ENCODE results near the gene COTL1. TPM values are rescaled to one million over a fixed set of nuclear protein-coding genes. Genes with fewer than 3 reads are reported as not detected.

COTL1 gene
- total and polyA plus RNA-seq, 2 of the 13 experiments (the other 11 are each of a cell fraction or from before 2014, with no cell fraction given): 8.7 to 16.9 TPM

DNA sequence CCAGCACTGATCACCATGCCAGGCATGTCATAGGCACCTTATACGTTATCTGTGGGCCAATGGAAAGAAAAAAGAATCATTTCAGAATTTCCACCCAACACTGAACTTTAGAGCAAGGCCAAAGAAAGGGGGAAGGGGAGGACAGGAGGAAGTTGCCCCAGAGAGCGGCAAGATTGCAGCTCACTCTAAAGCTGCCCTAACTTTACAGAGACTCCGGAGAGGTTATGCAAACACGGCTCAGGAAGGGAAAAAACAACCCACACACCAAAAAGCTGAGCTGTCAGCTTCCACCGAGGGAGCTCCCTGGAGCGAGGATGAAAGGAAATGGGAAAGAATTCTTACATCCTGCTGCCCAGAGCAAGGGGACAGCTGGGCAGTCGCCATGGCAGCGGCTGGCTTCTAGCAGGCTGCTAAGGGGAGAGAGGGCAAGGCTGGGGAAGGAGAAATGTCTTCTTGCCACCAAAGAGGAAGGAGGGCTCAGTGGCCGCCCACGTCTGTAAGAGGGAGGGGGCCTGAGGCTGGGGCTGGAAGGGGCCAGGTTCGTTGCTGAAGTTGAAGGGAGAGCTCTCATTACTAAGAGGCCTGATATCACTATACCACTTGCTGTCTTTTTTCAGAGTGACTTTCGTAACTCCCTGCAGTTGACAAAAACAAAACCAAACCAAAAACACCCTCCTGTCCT lies 18.2 kb downstream of the COTL1 start (continued):
- TF ChIP-seq TARDBP (CRISPR knock-in tag; IDR thresholded peaks at IDR 0.05) (peak; percentile 90), ADNP (CRISPR knock-in tag; IDR thresholded peaks at IDR 0.05) (no peak), ETV5 (CRISPR knock-in tag; IDR thresholded peaks at IDR 0.05; ENCODE audit: borderline replicate concordance) (peak; percentile 89), NR2C2 (CRISPR knock-in tag; IDR thresholded peaks at IDR 0.05; ENCODE audit: borderline replicate concordance) (peak; percentile 42; the same call in 1 of the 2 replicates), PITX1 (CRISPR knock-in tag; IDR thresholded peaks at IDR 0.05) (peak; percentile 83), RFX5 (IDR thresholded peaks at IDR 0.05; ENCODE audit: low read depth, low read length) (no peak), KLF13 (CRISPR knock-in tag; IDR thresholded peaks at IDR 0.05) (no peak), ZFP36 (IDR thresholded peaks at IDR 0.05; ENCODE audit: borderline replicate concordance, low read depth, low read length, partially characterized antibody) (no peak), HNF4A (CRISPR knock-in tag; IDR thresholded peaks at IDR 0.05) (peak; percentile 77), ZNF614 (CRISPR knock-in tag; IDR thresholded peaks at IDR 0.05; ENCODE audit: borderline replicate concordance) (peak; percentile 87), ZNF121 (CRISPR knock-in tag; IDR thresholded peaks at IDR 0.05) (peak; percentile 58; the same call in 1 of the 2 replicates), SPEN (CRISPR knock-in tag; IDR thresholded peaks at IDR 0.05; ENCODE audit: low read depth) (peak; percentile 36), MTA1 (CRISPR knock-in tag; IDR thresholded peaks at IDR 0.05; ENCODE audit: borderline replicate concordance) (peak; percentile 51; the same call in 1 of the 2 replicates), THAP9 (CRISPR knock-in tag; IDR thresholded peaks at IDR 0.05; ENCODE audit: borderline replicate concordance) (no peak; the same call in 1 of the 2 replicates), ZFX (CRISPR knock-in tag; IDR thresholded peaks at IDR 0.05; ENCODE audit: low read depth) (peak; percentile 63; the same call in 1 of the 2 replicates), ZNF883 (CRISPR knock-in tag; IDR thresholded peaks at IDR 0.05; ENCODE audit: not compliant biosample characterization) (peak; percentile 19), MXD4 (CRISPR knock-in tag; IDR thresholded peaks at IDR 0.05) (no peak), YY1 (IDR thresholded peaks at IDR 0.05; ENCODE audit: insufficient read depth, insufficient replicate concordance, low read depth, low read length) (peak; percentile 28), PRPF4 (IDR thresholded peaks at IDR 0.05; ENCODE audit: low read depth, low read length, poor library complexity, severe bottlenecking) (no peak), GATAD1 (CRISPR knock-in tag; IDR thresholded peaks at IDR 0.05) (0 out of 2 replicates have a peak, but pooled peaks have one; percentile 12), RBM22 (optimal IDR thresholded peaks at IDR 0.05; ENCODE audit: low read length) (peak; percentile 31), GABPA (IDR thresholded peaks at IDR 0.05; ENCODE audit: low read depth, low read length) (no peak), GABPA (CRISPR knock-in tag; IDR thresholded peaks at IDR 0.05; ENCODE audit: low read depth) (peak; percentile 63; the same call in 1 of the 2 replicates), ZNF230 (CRISPR knock-in tag; IDR thresholded peaks at IDR 0.05) (0 out of 2 replicates have a peak, but pooled peaks have one; percentile 30), HBP1 (CRISPR knock-in tag; IDR thresholded peaks at IDR 0.05; ENCODE audit: low read depth) (0 out of 2 replicates have a peak, but pooled peaks have one; percentile 46)
